ENCODE data around the gene PRKD1. TPM values are rescaled to one million over a fixed set of nuclear protein-coding genes. Genes with fewer than 3 reads are reported as not detected.

The PRKD1 gene
- total RNA-seq, 1 experiment from 2014 or later, result 0.36 TPM

- no peak overlapping the region for H3K4me3 ChIP-seq (ENCODE audit: low read depth, low read length)
- BruUV-seq (replicated peaks), result no TSS peak
- Mint-ChIP-seq H3K27ac (ENCODE audit: unreplicated experiment) (no peak overlapping the region), H3K27me3 (ENCODE audit: insufficient read depth, unreplicated experiment) (peaks cover 2% of the 10 kb centered on the region), H3K4me1 (ENCODE audit: low read depth, unreplicated experiment) (no peaks in the 10 kb centered on the region), H3K9me3 (ENCODE audit: unreplicated experiment) (no peaks in the 10 kb centered on the region), H3K36me3 (ENCODE audit: insufficient read depth, unreplicated experiment) (no peaks in the 10 kb centered on the region), H3K4me3 (ENCODE audit: unreplicated experiment) (no peak overlapping the region)
- H3K4me1 ChIP-seq, result no peaks in the 10 kb centered on the region
- no peaks in the 10 kb centered on the region for H3K36me3 ChIP-seq (ENCODE audit: control insufficient read depth, insufficient read depth, low read length)
- TF ChIP-seq CTCF (IDR thresholded peaks at IDR 0.05; ENCODE audit: insufficient read depth in 1 of 2, low read depth in 1 of 2, low read length in 1 of 2, severe bottlenecking in 1 of 2, unreplicated experiment in 1 of 2), result no peak
- no peak for DNase-seq
- intact Hi-C loops (cut with micrococcal nuclease; ENCODE audit: unreplicated experiment), result no loop called here
- POLR2A ChIA-PET, result no interaction called here
- no peaks in the 10 kb centered on the region for H3K9me3 ChIP-seq
- CTCF ChIA-PET, result no interaction called here
- H3K27me3 ChIP-seq (replicated peaks; ENCODE audit: control insufficient read depth, insufficient read depth, low read length), result no peaks in the 10 kb centered on the region
These were observed 252.9 kb downstream of the PRKD1 start for GRCh38 chr14:29674566-29675285.

GRCh38 chr14:29672831-29673230, 254.8 kb downstream of the PRKD1 start:
- no peaks in the 10 kb centered on the region for H3K4me1 ChIP-seq
- Mint-ChIP-seq H3K27me3 (ENCODE audit: insufficient read depth, unreplicated experiment) (peaks cover 2% of the 10 kb centered on the region), H3K27ac (ENCODE audit: unreplicated experiment) (no peak overlapping the region), H3K4me3 (ENCODE audit: unreplicated experiment) (no peak overlapping the region), H3K36me3 (ENCODE audit: insufficient read depth, unreplicated experiment) (no peaks in the 10 kb centered on the region), H3K4me1 (ENCODE audit: low read depth, unreplicated experiment) (no peaks in the 10 kb centered on the region), H3K9me3 (ENCODE audit: unreplicated experiment) (no peaks in the 10 kb centered on the region)
- no TSS peak for BruUV-seq (replicated peaks)
- no peak for DNase-seq
- no peak for TF ChIP-seq CTCF (IDR thresholded peaks at IDR 0.05; ENCODE audit: insufficient read depth in 1 of 2, low read depth in 1 of 2, low read length in 1 of 2, severe bottlenecking in 1 of 2, unreplicated experiment in 1 of 2)
- CTCF ChIA-PET, result interaction anchor here (0.7 kb wide), 1 partner anchor 195 kb away, joined by 3 read pairs; no protein-coding TSS in a partner anchor
- no peaks in the 10 kb centered on the region for H3K9me3 ChIP-seq
- intact Hi-C loops (cut with micrococcal nuclease; ENCODE audit: unreplicated experiment), result no loop called here
- no peaks in the 10 kb centered on the region for H3K36me3 ChIP-seq (ENCODE audit: control insufficient read depth, insufficient read depth, low read length)
- no peak overlapping the region for H3K4me3 ChIP-seq (ENCODE audit: low read depth, low read length)
- no peaks in the 10 kb centered on the region for H3K27me3 ChIP-seq (replicated peaks; ENCODE audit: control insufficient read depth, insufficient read depth, low read length)
- POLR2A ChIA-PET, result no interaction called here

GRCh38 chr14:29671034-29671433, 256.6 kb downstream of the PRKD1 start:
- no peaks in the 10 kb centered on the region for H3K9me3 Mint-ChIP-seq (ENCODE audit: unreplicated experiment)
- H3K4me3 ChIP-seq (ENCODE audit: low read depth, low read length), result no peak overlapping the region
- H3K27me3 Mint-ChIP-seq (ENCODE audit: insufficient read depth, unreplicated experiment), result peaks cover 2% of the 10 kb centered on the region
- H3K27ac Mint-ChIP-seq (ENCODE audit: unreplicated experiment), result no peak overlapping the region
- H3K27me3 ChIP-seq (replicated peaks; ENCODE audit: control insufficient read depth, insufficient read depth, low read length), result no peaks in the 10 kb centered on the region
- BruUV-seq (replicated peaks), result no TSS peak
- DNase-seq, result no peak
- no peaks in the 10 kb centered on the region for H3K36me3 ChIP-seq (ENCODE audit: control insufficient read depth, insufficient read depth, low read length)
- no peaks in the 10 kb centered on the region for H3K4me1 ChIP-seq
- ChIA-PET CTCF (no interaction called here), POLR2A (no interaction called here)
- intact Hi-C loops (cut with micrococcal nuclease; ENCODE audit: unreplicated experiment), result no loop called here
- no peak for TF ChIP-seq CTCF (IDR thresholded peaks at IDR 0.05; ENCODE audit: insufficient read depth in 1 of 2, low read depth in 1 of 2, low read length in 1 of 2, severe bottlenecking in 1 of 2, unreplicated experiment in 1 of 2)
- no peaks in the 10 kb centered on the region for H3K4me1 Mint-ChIP-seq (ENCODE audit: low read depth, unreplicated experiment)
- H3K9me3 ChIP-seq, result no peaks in the 10 kb centered on the region
- no peak overlapping the region for H3K4me3 Mint-ChIP-seq (ENCODE audit: unreplicated experiment)
- H3K36me3 Mint-ChIP-seq (ENCODE audit: insufficient read depth, unreplicated experiment), result no peaks in the 10 kb centered on the region
